MM.1S (cell line): Measurements from ENCODE around the gene C9.

ENCODE experiments used
- EZH2 ChIP-seq: fragments of 300-600 bp; sonication (generic); optimal IDR thresholded peaks from 2 replicates; pipeline ENCODE3; 2017; ENCODE audit warnings: low read depth, mild to moderate bottlenecking, antibody characterized with exemption, low read length, mixed read lengths
- EZH2phosphoT487 ChIP-seq: fragments of 300-600 bp; sonication (generic); IDR thresholded peaks from 2 replicates; pipeline ENCODE4 v1.6.1; 2018; ENCODE audit warnings: antibody characterized with exemption, low read length
- TF ChIP-seq, protein P1 (sequence below): fragments of 300-600 bp; sonication (generic); IDR thresholded peaks from 2 replicates; pipeline ENCODE4 v1.5.1; 2016; ENCODE audit warnings: antibody characterized with exemption, low read length, mixed read lengths

DNA sequence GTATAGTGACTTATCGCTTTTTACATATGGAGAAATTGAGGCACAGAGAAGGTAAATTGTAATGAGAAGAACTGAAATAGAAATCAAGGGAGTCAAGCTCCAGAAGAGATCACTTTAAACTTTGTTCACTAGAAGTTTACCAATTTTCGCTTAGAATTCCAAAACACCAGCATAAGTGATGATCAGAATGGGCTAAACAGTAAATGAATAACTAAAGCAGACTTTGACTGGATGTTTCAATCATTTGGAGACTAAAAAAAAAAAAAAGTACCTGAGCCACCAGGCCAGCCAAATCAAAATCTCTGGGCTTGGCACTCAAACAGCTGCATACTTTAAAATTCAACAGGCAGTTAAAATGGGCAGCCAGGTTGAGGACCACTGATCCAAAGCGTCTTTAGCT lies 106.7 kb downstream of the C9 start:
- TF ChIP-seq, protein P1, sequence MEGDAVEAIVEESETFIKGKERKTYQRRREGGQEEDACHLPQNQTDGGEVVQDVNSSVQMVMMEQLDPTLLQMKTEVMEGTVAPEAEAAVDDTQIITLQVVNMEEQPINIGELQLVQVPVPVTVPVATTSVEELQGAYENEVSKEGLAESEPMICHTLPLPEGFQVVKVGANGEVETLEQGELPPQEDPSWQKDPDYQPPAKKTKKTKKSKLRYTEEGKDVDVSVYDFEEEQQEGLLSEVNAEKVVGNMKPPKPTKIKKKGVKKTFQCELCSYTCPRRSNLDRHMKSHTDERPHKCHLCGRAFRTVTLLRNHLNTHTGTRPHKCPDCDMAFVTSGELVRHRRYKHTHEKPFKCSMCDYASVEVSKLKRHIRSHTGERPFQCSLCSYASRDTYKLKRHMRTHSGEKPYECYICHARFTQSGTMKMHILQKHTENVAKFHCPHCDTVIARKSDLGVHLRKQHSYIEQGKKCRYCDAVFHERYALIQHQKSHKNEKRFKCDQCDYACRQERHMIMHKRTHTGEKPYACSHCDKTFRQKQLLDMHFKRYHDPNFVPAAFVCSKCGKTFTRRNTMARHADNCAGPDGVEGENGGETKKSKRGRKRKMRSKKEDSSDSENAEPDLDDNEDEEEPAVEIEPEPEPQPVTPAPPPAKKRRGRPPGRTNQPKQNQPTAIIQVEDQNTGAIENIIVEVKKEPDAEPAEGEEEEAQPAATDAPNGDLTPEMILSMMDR = no peak
- TF ChIP-seq EZH2 (no peak), EZH2phosphoT487 (no peak)
